ENCODE measurements around the gene N4BP3.

GRCh38 chr5:178142642-178143041, 29.3 kb downstream of the N4BP3 start:
- TF ChIP-seq, protein P1, sequence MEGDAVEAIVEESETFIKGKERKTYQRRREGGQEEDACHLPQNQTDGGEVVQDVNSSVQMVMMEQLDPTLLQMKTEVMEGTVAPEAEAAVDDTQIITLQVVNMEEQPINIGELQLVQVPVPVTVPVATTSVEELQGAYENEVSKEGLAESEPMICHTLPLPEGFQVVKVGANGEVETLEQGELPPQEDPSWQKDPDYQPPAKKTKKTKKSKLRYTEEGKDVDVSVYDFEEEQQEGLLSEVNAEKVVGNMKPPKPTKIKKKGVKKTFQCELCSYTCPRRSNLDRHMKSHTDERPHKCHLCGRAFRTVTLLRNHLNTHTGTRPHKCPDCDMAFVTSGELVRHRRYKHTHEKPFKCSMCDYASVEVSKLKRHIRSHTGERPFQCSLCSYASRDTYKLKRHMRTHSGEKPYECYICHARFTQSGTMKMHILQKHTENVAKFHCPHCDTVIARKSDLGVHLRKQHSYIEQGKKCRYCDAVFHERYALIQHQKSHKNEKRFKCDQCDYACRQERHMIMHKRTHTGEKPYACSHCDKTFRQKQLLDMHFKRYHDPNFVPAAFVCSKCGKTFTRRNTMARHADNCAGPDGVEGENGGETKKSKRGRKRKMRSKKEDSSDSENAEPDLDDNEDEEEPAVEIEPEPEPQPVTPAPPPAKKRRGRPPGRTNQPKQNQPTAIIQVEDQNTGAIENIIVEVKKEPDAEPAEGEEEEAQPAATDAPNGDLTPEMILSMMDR (IDR thresholded peaks at IDR 0.05), result no peak
- TF ChIP-seq POLR2AphosphoS5 (IDR thresholded peaks at IDR 0.05) (no peak), POLR2A (IDR thresholded peaks at IDR 0.05) (no peak)

All from upper lobe of left lung (tissue), 4 donors.